Head of caudate nucleus (tissue), 42 donors: ENCODE data around the gene PI4K2B.
"Not testable (repeated sequence)": the region's sequence is repeated elsewhere in the genome, so short reads cannot be mapped to it uniquely, and the experiment has no call there.

Experiments used
- DNase-seq, 42 donors: peaks; one replicate each; pipeline versions ENCODE4 v3.0.0 to v3.0.0-alpha.2; 2020 to 2021; ENCODE audit warnings: mixed read lengths in 7 of 42
- intact Hi-C: fragments of 100-400 bp; cut with DNase I; formaldehyde crosslinking; loops from one replicate; pipeline ENCODE4 v1.15.0; 2022

PI4K2B gene

DNA sequence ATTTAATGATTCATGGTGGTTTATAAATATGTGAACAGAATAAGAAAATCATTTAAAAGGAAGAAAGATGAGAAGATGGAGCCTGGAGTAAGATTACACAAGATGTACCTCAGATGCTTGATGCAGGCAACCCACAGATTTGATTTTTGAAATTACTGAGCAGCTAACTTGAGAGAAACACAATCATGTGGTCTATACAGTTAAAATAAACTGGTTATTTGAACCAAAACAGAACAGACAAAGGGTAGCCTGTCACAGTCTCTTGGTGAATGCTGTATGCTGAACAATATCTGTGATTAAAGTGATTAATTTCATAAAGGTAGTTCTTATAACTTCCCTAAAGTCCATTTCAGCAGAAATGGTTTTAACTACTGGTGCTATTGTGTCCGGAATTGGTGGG lies 4.2 kb downstream of the PI4K2B start:
- DNase-seq = no peak

DNA sequence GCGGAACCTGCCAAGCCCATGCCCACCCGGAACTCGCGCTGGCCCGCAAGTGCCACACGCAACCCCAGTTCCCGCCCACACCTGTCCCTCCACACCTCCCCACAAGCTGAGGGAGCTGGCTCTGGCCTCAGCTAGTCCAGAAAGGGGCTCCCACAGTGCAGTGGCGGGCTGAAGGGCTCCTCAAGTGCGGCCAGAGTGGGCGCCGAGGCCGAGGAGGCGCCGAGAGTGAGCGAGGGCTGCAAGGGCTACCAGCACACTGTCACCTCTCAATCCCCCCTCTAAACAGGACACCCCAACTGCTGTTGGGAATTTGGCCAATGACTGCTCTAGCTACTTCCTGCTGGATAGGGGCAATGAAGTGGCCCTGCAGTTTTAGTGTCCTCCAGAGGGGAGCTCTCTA lies 5.7 kb downstream of the PI4K2B start:
- DNase-seq, intact Hi-C loops: not testable (repeated sequence)

More for the DNA sequence above, 4.2 kb downstream of the PI4K2B start:
- intact Hi-C loops = no loop called here

DNA sequence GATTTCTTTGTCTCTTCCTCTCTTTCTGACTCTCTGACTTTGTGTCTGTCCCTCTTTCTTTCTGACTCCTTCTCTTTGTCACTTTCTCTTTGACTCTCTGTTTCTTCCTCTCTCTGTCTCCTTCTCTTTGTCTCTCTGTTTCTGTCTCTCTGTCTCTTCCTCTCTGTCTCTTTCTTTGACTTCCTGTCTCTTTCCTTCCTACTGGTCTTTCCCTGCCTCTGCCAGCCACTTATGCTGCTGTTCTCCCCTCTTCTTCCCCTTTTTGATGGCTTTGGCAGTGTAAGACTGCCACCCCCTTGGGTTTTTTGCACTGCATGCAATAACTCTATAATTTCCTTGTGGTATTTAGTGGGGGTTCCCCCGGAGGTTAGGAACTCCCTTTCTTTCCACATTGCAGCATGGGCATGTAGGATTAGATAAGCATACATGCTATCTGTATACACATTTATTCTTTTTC lies 6.9 kb downstream of the PI4K2B start:
- intact Hi-C loops = not testable (repeated sequence)

DNA sequence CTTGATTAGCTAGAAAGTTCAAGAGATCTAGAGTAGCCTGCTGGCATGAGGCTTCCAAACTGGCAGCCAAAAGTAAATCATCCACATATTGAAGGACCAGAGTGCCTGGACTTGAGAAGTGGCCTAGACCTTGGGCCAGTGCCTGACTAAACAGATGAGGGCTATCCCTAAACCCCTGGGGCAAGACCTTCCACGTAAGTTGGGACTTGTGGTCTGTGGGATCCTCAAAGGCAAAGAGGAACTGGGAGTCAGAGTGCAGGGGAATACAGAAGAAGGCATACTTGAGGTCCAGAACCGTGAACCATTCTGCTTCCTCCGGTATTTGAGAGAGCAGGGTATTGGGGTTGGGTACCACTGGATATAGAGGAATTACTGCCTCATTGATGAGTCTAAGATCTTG lies 8.4 kb downstream of the PI4K2B start:
- intact Hi-C loops, DNase-seq: not testable (repeated sequence)

More for the DNA sequence above, 6.9 kb downstream of the PI4K2B start:
- DNase-seq = not testable (repeated sequence)

DNA sequence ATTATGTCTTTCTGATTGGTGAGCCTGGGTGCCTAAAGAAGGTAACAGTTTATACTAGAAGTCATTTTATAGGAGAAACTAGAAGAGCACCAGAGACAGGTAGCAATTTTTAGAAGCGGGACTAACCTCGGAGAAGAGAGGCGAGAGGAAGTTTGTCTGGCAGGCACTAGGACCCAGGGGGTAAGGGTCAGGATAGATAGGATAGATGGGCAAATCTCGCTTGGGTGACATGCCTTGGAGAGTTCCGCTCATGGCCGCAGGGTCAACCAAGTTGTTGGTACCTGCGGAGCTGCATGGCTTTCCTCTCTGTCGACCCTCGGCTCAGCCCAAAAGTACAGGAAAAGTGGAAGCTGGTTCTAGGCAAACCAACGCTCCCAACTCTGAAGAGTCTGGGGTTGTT lies 11.3 kb downstream of the PI4K2B start:
- DNase-seq = no peak
- intact Hi-C loops = no loop called here

DNA sequence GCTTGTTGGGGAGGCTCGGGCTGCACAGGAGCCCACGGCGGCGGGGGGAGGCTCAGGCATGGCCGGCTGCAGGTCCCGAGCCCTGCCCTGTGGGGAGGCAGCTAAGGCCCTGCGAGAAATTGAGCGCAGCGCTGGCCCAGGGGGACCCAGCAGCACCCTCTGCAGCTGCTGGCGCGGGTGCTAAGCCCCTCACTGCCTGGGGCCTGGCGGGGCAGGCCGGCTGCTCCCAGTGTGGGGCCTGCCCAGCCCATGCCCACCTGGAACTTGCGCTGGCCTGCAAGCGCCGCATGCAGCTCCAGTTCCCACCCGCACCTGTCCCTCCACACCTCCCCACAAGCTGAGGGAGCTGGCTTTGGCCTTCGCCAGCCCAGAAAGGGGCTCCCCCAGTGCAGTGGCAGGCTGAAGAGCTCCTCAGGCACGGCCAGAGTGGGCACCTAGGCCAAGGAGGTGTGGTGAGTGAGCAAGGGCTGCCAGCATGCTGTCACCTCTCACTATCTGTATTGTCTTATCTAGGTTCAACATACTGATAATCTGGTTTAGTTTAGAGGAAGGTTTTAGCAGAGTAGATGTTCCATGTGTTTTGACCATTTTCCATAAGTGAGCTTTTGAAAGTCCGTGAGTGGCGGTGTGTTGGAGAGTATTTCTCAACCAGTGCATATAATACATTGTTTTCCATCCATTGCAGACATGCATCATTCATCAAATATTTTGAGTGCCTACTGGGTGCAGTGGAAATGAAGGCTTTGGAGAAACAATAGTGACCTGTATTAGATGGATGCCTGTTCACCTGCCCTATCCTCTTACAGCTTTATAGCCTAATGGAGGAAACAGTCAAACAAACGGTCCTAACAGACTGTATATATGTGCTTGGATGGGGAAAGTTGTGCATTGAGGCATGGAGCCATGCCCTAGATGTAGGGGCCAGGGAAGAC lies 13.1 kb downstream of the PI4K2B start:
- no peak for DNase-seq
- intact Hi-C loops = no loop called here

DNA sequence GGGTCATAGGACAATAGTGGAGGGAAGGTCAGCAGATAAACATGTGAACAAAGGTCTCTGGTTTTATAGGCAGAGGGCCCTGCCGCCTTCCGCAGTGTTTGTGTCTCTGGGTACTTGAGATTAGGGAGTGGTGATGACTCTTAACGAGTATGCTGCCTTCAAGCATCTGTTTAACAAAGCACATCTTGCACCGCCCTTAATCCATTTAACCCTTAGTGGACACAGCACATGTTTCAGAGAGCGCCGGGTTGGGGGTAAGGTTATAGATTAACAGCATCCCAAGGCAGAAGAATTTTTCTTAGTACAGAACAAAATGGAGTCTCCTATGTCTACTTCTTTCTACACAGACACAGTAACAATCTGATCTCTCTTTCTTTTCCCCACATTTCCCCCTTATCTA lies 15.0 kb downstream of the PI4K2B start:
- intact Hi-C loops, DNase-seq: not testable (repeated sequence)

DNA sequence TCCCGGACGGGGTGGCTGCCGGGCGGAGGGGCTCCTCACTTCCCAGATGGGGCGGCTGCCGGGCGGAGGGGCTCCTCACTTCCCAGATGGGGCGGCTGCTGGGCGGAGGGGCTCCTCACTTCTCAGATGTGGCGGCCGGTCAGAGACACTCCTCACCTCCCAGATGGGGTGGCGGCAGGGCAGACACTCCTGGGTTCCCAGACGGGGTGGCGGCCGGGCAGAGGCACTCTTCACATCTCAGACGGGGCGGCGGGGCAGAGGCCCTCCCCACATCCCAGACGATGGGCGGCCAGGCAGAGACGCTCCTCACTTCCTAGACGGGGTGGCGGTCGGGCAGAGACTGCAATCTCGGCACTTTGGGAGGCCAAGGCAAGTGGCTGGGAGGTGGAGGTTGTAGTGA lies 15.7 kb downstream of the PI4K2B start:
- DNase-seq, intact Hi-C loops: not testable (repeated sequence)

DNA sequence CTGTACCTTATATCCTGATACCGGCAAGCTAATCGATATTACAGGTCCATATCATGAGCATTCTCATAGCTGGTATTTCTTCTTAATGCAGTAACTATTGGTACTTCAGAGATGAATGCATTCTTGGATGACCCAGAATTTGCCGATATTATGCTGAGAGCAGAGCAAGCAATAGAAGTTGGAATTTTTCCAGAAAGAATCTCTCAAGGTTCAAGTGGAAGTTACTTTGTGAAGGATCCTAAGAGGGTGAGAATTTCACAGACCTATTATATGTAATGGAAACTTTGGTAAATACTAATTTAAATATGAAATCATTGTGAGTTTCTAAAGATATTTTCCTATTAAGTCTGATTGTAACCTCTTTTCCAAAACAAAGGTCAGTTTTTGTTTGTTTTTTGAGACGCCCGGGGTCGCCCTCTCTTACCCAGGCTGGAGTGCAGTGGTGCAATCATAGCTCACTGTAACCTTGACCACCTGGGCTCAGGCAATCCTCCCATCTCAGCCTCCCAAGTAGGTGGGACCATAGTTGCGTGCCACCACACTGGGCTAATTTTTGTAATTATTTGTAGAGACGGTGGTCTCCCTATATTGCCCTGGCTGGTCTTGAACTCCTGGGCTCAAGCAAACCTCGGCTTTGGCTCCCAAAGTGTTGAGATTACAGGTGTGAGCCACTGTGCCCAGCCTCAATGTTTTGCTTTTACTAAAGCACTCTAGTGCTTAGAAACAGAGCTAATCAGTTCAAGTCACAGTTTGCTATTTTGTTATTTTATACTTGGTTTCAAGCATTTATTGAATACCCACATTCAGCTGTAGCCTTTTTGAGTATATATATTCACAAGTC lies 18.6 kb downstream of the PI4K2B start:
- DNase-seq = no peak
- intact Hi-C loops = no loop called here

DNA sequence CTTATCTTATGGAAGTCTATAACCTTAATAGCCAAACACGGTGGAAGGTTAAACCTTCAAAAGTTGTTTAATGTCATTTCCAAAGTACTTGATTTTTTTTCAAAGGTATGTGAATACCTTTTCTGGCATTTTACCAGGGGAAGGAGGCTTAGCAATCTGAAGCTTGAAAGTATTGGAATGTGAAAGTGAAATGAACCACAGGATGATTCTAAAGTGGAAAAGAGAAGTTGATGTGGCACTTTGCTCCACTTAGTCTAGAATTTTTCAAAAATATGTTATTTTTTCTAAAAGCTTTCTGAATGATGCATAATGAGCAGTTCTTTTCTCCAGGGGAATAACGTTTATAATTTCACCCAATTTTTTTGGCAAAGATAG lies 19.2 kb downstream of the PI4K2B start:
- intact Hi-C loops = no loop called here
- no peak for DNase-seq

DNA sequence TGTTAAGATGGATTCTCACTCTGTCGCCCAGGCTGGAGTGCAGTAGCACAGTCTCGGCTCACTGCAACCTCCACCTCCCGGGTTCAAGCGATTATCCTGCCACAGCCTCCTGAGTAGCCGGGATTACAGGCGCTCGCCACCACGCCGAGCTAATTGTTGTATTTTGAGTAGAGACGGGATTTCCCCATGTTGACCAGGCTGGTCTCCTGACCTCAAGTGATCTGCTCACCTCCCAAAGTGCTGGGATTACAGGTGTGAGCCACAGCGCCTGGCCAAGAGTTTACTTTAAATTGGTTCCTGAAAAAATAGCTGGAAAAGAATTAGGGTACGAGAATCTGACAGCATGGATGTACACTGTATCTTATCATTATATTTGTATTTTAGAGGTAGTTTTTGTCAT lies 20.0 kb downstream of the PI4K2B start:
- intact Hi-C loops, DNase-seq: not testable (repeated sequence)

DNA sequence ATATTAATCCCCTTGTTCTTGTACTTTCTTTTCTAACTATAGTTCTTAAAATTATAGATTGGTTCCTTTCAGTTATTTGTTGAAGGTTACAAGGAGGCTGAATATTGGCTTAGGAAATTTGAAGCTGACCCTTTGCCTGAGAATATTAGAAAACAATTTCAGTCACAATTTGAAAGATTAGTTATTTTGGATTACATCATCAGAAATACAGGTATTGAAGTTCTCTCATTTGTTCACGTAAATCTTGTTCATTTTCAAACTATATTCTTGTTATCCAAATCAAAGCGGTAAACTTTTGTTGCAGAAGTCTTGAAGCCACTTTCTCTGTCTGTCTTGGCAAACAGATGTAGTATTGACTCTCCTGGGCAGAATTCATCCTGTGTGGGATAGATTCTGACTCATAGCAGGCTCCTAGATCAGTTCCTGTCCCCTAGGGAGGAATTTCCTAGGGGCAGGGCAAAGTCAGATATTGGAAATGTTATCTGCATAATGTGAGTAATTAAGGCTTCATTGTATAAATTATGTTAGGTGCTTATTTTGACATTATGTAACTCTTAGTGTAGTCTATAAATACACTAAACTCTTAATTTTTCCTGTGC lies 25.2 kb downstream of the PI4K2B start:
- no peak for DNase-seq
- intact Hi-C loops = no loop called here

DNA sequence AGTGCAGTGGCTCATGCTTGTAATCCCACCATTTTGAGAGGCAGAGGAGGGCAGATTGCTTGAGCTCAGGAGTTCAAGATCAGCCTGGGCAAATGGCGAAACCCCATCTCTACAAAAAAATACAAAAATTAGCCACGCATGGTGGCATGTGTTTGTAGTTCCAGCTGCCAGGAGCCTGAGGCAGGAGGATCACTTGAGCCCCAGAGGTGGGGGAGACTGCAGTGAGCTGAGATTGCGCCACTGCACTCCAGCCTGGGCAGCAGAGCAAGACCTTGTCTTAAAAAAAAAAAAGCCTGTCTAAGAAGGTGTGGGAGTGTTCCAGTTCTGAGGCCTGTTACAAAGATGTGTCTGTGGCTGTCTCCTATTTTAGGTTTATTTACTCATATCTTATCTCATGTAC lies 38.0 kb downstream of the PI4K2B start:
- no peak for DNase-seq
- intact Hi-C loops = no loop called here

DNA sequence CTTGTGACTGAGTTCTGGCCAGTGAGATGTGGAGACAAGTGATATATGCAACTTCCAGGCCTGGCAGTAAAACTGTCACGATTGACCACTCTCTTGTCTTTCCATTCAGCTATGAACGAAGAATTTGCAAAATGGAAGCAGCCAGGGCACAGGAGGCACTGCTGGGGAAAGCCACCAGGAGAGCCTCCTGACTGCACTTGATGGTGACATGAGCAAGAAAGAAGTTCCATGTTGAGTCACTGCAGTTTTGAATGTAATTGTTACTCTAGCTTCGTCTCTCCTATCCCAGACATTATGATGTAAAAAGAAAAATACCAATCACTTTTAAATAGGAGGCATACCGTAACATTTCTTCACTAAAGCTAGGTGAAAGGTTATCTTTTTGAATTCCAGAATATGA lies 46.4 kb downstream of the PI4K2B start:
- no peak for DNase-seq
- intact Hi-C loops = no loop called here

DNA sequence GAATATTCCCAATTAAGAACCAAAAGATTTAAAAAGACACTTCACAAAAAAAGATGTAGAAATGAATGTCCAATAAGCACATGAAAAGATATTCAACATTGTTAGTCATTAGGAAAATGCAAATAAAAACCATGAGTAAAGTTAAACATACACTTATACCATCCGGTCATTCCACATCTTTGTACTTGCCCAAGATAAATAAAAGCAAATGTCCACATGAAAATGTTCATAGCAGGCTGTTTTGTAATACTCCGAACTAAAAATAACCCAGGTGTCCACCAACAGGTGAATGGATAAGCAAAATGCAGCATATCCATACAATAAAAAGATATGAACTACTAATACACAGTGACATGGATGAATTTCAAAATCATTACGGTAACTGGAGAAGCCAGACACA lies 50.1 kb downstream of the PI4K2B start:
- intact Hi-C loops = no loop called here
- no peak for DNase-seq

DNA sequence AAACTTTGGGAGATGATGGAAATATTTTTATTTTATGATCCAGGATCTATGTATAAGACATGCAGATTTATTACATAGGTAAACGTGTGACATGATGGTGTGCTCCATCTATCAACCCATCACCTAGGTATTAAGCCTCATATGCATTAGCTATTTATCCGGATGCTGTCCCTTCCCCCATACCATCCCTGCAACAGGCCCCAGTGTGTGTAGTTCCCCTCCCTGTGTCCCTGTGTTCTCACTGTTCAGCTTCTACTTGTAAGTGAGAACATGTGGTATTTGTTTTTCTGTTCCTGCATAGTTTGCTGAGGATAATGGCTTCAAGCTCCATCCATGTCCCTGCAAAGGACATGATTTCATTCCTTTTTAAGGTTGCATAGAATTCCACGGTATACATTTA lies 50.6 kb downstream of the PI4K2B start:
- intact Hi-C loops = no loop called here
- DNase-seq = no peak

DNA sequence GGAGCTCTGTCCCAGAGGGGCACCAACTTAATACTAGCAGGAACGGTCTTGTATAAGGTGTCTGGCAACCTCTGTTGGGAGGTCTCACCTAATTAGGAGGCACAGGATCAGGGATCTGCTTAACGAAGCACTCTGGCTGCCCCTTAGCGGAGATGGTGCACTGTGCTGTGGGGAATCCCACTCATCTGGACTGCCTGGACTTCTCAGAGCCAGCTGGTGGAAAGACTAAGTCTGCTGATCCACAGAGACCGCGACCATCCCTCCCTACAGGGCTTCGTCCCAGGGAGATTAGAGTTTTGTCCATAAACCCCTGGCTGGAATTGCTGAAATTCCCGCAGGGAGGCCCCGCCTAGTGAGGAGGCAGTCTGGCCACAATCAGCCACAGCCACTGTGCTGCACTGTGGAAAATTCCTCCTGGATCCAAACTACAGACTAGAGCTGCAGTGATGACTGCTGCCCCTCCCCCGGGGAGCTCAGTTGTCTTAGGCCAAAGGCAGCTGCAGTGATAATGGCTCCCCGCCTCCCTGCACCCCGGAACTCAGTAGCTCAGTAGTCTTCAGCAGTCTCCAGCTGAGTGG lies 56.7 kb downstream of the PI4K2B start:
- DNase-seq = no peak
- intact Hi-C loops = no loop called here

DNA sequence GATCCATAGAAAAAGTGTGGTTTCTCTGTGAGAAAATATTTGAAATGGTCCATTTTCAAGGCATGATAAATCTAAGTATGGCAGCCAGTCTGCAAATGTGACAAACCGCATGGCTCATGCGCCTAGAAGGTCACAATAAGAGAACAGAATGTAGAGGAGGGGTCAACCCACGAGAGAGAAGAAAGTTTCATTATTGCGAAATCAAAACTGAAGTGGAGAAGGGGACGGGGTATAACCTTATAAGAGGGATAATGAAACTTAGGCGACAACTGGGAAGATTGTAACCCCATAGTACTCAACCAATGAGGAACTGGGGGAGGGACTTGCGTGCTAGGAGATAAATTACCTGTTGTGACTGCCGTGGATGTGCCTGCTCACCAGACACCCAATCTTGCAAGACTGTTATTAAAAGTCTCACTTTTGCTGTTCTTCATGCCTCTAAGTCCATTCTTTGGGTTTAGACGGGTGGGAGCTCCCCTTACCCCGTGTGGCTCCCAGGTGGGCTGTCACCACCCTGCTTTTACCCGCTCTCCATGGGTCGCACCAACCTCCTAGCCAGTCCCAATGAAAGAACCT lies 57.4 kb downstream of the PI4K2B start:
- no peak for DNase-seq
- intact Hi-C loops = no loop called here
